NCI-H2227 (cell line): ENCODE data around the gene XAGE3.
"Not testable (repeated sequence)": the region's sequence is repeated elsewhere in the genome, so short reads cannot be mapped to it uniquely, and the experiment has no call there.

Experiments used
- DNase-seq: peaks from one replicate; lab custom pipeline; 2025; ENCODE audit not compliant: unreplicated experiment; lab: John Stamatoyannopoulos, UW

Gene XAGE3

GRCh38 chrX:52867610-52868348, at the start of gene XAGE3:
Gene XAGE3, minus strand, starts transcription at chrX:52868083. Its CDS starts 950 bp downstream, at chrX:52867133.
- DNase-seq, result no peak

- not testable (repeated sequence) for DNase-seq
Observed at GRCh38 chrX:52914704-52915103, 46.8 kb upstream of the XAGE3 start.

- not testable (repeated sequence) for DNase-seq
Observed at GRCh38 chrX:52913681-52914080, 45.8 kb upstream of the XAGE3 start.

- DNase-seq, result not testable (repeated sequence)
Observed at GRCh38 chrX:52909313-52909969, 41.6 kb upstream of the XAGE3 start.

- DNase-seq, result not testable (repeated sequence)
Observed at GRCh38 chrX:52907900-52908299, 40.0 kb upstream of the XAGE3 start.

- DNase-seq, result not testable (repeated sequence)
Observed at GRCh38 chrX:52907137-52907536, 39.3 kb upstream of the XAGE3 start.

- DNase-seq, result not testable (repeated sequence)
Observed at GRCh38 chrX:52906072-52906471, 38.2 kb upstream of the XAGE3 start.

- not testable (repeated sequence) for DNase-seq
Observed at GRCh38 chrX:52905531-52905930, 37.6 kb upstream of the XAGE3 start.

- DNase-seq, result not testable (repeated sequence)
Observed at GRCh38 chrX:52896855-52897709, 29.2 kb upstream of the XAGE3 start, which contains the start of gene FAM156B. Gene FAM156B, plus strand, starts transcription at chrX:52897330. Its CDS starts 9,896 bp downstream, at chrX:52907226.

- DNase-seq, result not testable (repeated sequence)
Observed at GRCh38 chrX:52896438-52896837, 28.6 kb upstream of the XAGE3 start.

GRCh38 chrX:52888090-52888489, 20.2 kb upstream of the XAGE3 start:
- DNase-seq, result not testable (repeated sequence)

GRCh38 chrX:52887459-52887858, 19.6 kb upstream of the XAGE3 start:
- not testable (repeated sequence) for DNase-seq

- DNase-seq, result not testable (repeated sequence)
Observed at GRCh38 chrX:52876386-52876785, 8.5 kb upstream of the XAGE3 start.

GRCh38 chrX:52875436-52875835, 7.6 kb upstream of the XAGE3 start:
- DNase-seq, result not testable (repeated sequence)

GRCh38 chrX:52874661-52875060, 6.8 kb upstream of the XAGE3 start:
- DNase-seq, result no peak

GRCh38 chrX:52873825-52874224, 5.9 kb upstream of the XAGE3 start:
- DNase-seq, result not testable (repeated sequence)

- no peak for DNase-seq
Observed at GRCh38 chrX:52870046-52870445, 2.2 kb upstream of the XAGE3 start.

GRCh38 chrX:52865343-52865998, 2.4 kb downstream of the XAGE3 start:
- no peak for DNase-seq

GRCh38 chrX:52856991-52857525, 10.8 kb downstream of the XAGE3 start:
- DNase-seq, result not testable (repeated sequence)

- DNase-seq, result no peak
Observed at GRCh38 chrX:52852110-52852860, 15.6 kb downstream of the XAGE3 start.
